Vagina (tissue), 2 donors: Measurements from ENCODE around the gene WDR5B. TPM values are rescaled to one million over a fixed set of nuclear protein-coding genes. Genes with fewer than 3 reads are reported as not detected.

Source experiments
- DNase-seq, 2 donors: peaks; one replicate each; pipeline ENCODE4 v3.0.0-alpha.2; 2017; ENCODE audit errors: extremely low spot score in 2 of 2
- H3K27ac ChIP-seq: fragments of 200-600 bp; sonication (generic); one replicate; pipeline ENCODE4 v1.5.1; 2019
- H3K27me3 ChIP-seq: fragments of 200-600 bp; sonication (generic); one replicate; pipeline ENCODE4 v1.5.1; 2019
- H3K36me3 ChIP-seq, 2 donors: fragments of 200-600 bp; sonication (generic); one replicate each; pipeline ENCODE4 v1.5.1; 2017 to 2019
- H3K4me1 ChIP-seq: fragments of 200-600 bp; sonication (generic); one replicate; pipeline ENCODE4 v1.5.1; 2019
- H3K4me3 ChIP-seq, 2 donors: fragments of 200-600 bp; sonication (generic); 1 replicate in 1 of 2; 2 replicates in 1 of 2; pipeline ENCODE4 v1.5.1; 2016 to 2019
- H3K9me3 ChIP-seq: fragments of 200-600 bp; sonication (generic); one replicate; pipeline ENCODE4 v1.5.1; 2019
- CTCF ChIP-seq, 3 experiments: fragments of 450-650 bp in 2 of 3; fragments of 200-600 bp in 1 of 3; sonication (generic) in 1 of 3; IDR thresholded peaks; one replicate each; pipeline ENCODE4 v1.5.1; 2017 to 2019; ENCODE audit warnings: antibody characterized with exemption in 3 of 3, mild to moderate bottlenecking in 2 of 3, moderate library complexity in 2 of 3
- POLR2A ChIP-seq, 2 donors: fragments of 450-650 bp; IDR thresholded peaks; one replicate each; pipeline ENCODE4 v1.6.1; 2017; ENCODE audit warnings: antibody characterized with exemption in 2 of 2, mild to moderate bottlenecking in 2 of 2, moderate library complexity in 2 of 2
- POLR2AphosphoS5 ChIP-seq, 2 donors: sonication (generic); formaldehyde crosslinking; IDR thresholded peaks; one replicate each; pipeline ENCODE4 v1.9.0; 2017; ENCODE audit warnings: antibody characterized with exemption in 2 of 2, mild to moderate bottlenecking in 2 of 2, low read depth in 1 of 2; ENCODE audit not compliant: insufficient read depth in 1 of 2
- intact Hi-C: fragments of 100-400 bp; cut with DNase I; formaldehyde crosslinking; loops from one replicate; pipeline ENCODE4 v1.15.1; 2023
- total RNA-seq: library from RNA; depleted of rRNA; stranded (reverse); fragments of >200 nt; gene quantifications from one replicate; pipeline ENCODE4 v1.2.3, GENCODE V29; 2016

The WDR5B gene
- total RNA-seq, 1 donor from 2014 or later: 1.5 TPM

- no peaks in the 10 kb centered on the region for H3K27me3 ChIP-seq
- intact Hi-C loops: loop anchor here (5.0 kb wide), 1 partner anchor 292 kb away; the partner anchor contains the start of gene PARP14
- no peaks in the 10 kb centered on the region for H3K9me3 ChIP-seq
- peaks cover 22% of the 10 kb centered on the region for H3K4me1 ChIP-seq
- no peak overlapping the region for H3K27ac ChIP-seq
- peaks cover 0 to 4% of the 10 kb centered on the region in 2 donors for H3K36me3 ChIP-seq
- DNase-seq: no peak
- H3K4me3 ChIP-seq: no peak overlapping the region
- TF ChIP-seq POLR2A (IDR thresholded peaks at IDR 0.05): no peak
- no peak for TF ChIP-seq POLR2AphosphoS5 (IDR thresholded peaks at IDR 0.05; ENCODE audit: insufficient read depth in 1 of 2, low read depth in 1 of 2)
- TF ChIP-seq CTCF (IDR thresholded peaks at IDR 0.05): no peak
Measured at GRCh38 chr3:122389892-122390291, 26.0 kb downstream of the WDR5B start.

GRCh38 chr3:122389197-122389596 lies 26.7 kb downstream of the WDR5B start:
- Histone ChIP-seq H3K27ac (no peak overlapping the region), H3K36me3 (peaks cover 0 to 4% of the 10 kb centered on the region in 2 donors), H3K27me3 (no peaks in the 10 kb centered on the region), H3K4me1 (peaks cover 27% of the 10 kb centered on the region), H3K4me3 (no peak overlapping the region), H3K9me3 (no peaks in the 10 kb centered on the region)
- no peak for TF ChIP-seq POLR2A (IDR thresholded peaks at IDR 0.05)
- no peak for TF ChIP-seq POLR2AphosphoS5 (IDR thresholded peaks at IDR 0.05; ENCODE audit: insufficient read depth in 1 of 2, low read depth in 1 of 2)
- no peak for TF ChIP-seq CTCF (IDR thresholded peaks at IDR 0.05)
- no peak for DNase-seq
- intact Hi-C loops: no loop called here

- Histone ChIP-seq H3K27me3 (no peaks in the 10 kb centered on the region), H3K36me3 (peaks cover 0 to 4% of the 10 kb centered on the region in 2 donors), H3K4me3 (no peak overlapping the region), H3K4me1 (peaks cover 19% of the 10 kb centered on the region), H3K27ac (no peak overlapping the region), H3K9me3 (no peaks in the 10 kb centered on the region)
- intact Hi-C loops: no loop called here
- no peak for DNase-seq
- no peak for TF ChIP-seq POLR2A (IDR thresholded peaks at IDR 0.05)
- no peak for TF ChIP-seq CTCF (IDR thresholded peaks at IDR 0.05)
- TF ChIP-seq POLR2AphosphoS5 (IDR thresholded peaks at IDR 0.05; ENCODE audit: insufficient read depth in 1 of 2, low read depth in 1 of 2): no peak
Measured at GRCh38 chr3:122387709-122388108, 28.2 kb downstream of the WDR5B start.

GRCh38 chr3:122383771-122384697 lies 31.8 kb downstream of the WDR5B start, which contains the start of gene FAM162A:
FAM162A (plus strand) TSS chr3:122384182; CDS start chr3:122384266, 84 bp downstream.
- Histone ChIP-seq H3K36me3 (peaks cover 0 to 4% of the 10 kb centered on the region in 2 donors), H3K4me1 (peaks cover 31% of the 10 kb centered on the region), H3K27ac (peak within 1 kb of the TSS; percentile 83), H3K27me3 (no peaks in the 10 kb centered on the region), H3K9me3 (no peaks in the 10 kb centered on the region), H3K4me3 (peak within 1 kb of the TSS; percentile 63 to 72)
- intact Hi-C loops: loop anchor here (5.0 kb wide), 1 partner anchor 293 kb away; no protein-coding TSS in a partner anchor
- peak in 1 of 2 donors; percentile 80 for TF ChIP-seq POLR2A (IDR thresholded peaks at IDR 0.05)
- TF ChIP-seq CTCF (IDR thresholded peaks at IDR 0.05): peak in 2 of 3 experiments; percentile 45 to 60
- TF ChIP-seq POLR2AphosphoS5 (IDR thresholded peaks at IDR 0.05; ENCODE audit: insufficient read depth in 1 of 2, low read depth in 1 of 2): peak; percentile 78 to 93
- DNase-seq: peak in 1 of 2 donors; percentile 93
